ENCODE measurements around the gene TRUB2. TPM values are rescaled to one million over a fixed set of nuclear protein-coding genes. Genes with fewer than 3 reads are reported as not detected.

Gene TRUB2
- total RNA-seq, 2 experiments from 2014 or later: 29.7 to 30.3 TPM

GRCh38 chr9:128266868-128267590 lies 55.2 kb downstream of the TRUB2 start:
- no peak for TF ChIP-seq CTCF (conservative IDR thresholded peaks at IDR 0.05; ENCODE audit: low read length)
- Histone ChIP-seq H4K20me1 (ENCODE audit: insufficient read depth, low read length) (no peaks in the 10 kb centered on the region), H3K79me2 (ENCODE audit: insufficient read depth, low read depth, low read length) (no peaks in the 10 kb centered on the region), H3K4me3 (ENCODE audit: low read depth, low read length, poor library complexity, severe bottlenecking) (no peak overlapping the region), H3K36me3 (ENCODE audit: insufficient read depth, low read length) (peaks cover 10% of the 10 kb centered on the region; the same call in 1 of the 2 replicates), H3K27ac (ENCODE audit: low read depth, low read length, poor library complexity, severe bottlenecking) (no peak overlapping the region), H3K9me3 (ENCODE audit: low read length) (no peaks in the 10 kb centered on the region), H3K9me2 (ENCODE audit: insufficient read depth, low read length) (no peaks in the 10 kb centered on the region), H2AFZ (ENCODE audit: low read length) (no peak overlapping the region), H3K4me1 (ENCODE audit: insufficient read depth, low read length, poor library complexity, severe bottlenecking) (no peaks in the 10 kb centered on the region), H3K4me2 (ENCODE audit: low read length) (no peak overlapping the region)
- POLR2A ChIA-PET: no interaction called here
- no peak for DNase-seq (ENCODE audit: low spot score)
- BruUV-seq (replicated peaks): no TSS peak
- CTCF ChIA-PET (ENCODE audit: unreplicated experiment): no interaction called here
- intact Hi-C loops (cut with micrococcal nuclease; ENCODE audit: unreplicated experiment): no loop called here

- ChIA-PET CTCF (ENCODE audit: unreplicated experiment) (no interaction called here), POLR2A (no interaction called here)
- no peaks in the 10 kb centered on the region for H3K79me2 ChIP-seq (ENCODE audit: insufficient read depth, low read depth, low read length)
- intact Hi-C loops (cut with micrococcal nuclease; ENCODE audit: unreplicated experiment): no loop called here
- H3K9me3 ChIP-seq (ENCODE audit: low read length): no peaks in the 10 kb centered on the region
- DNase-seq (ENCODE audit: low spot score): no peak
- TF ChIP-seq EZH2phosphoT487 (IDR thresholded peaks at IDR 0.05; ENCODE audit: borderline replicate concordance, low read depth, low read length) (no peak), CTCF (conservative IDR thresholded peaks at IDR 0.05; ENCODE audit: low read length) (no peak)
- no peaks in the 10 kb centered on the region for H4K20me1 ChIP-seq (ENCODE audit: insufficient read depth, low read length)
- H3K9me2 ChIP-seq (ENCODE audit: insufficient read depth, low read length): no peaks in the 10 kb centered on the region
- H3K36me3 ChIP-seq (ENCODE audit: insufficient read depth, low read length): no peaks in the 10 kb centered on the region
- no peak overlapping the region for H3K4me3 ChIP-seq (ENCODE audit: low read depth, low read length, poor library complexity, severe bottlenecking)
- no TSS peak for BruUV-seq (replicated peaks)
- no peak overlapping the region for H3K27ac ChIP-seq (ENCODE audit: low read depth, low read length, poor library complexity, severe bottlenecking)
- H2AFZ ChIP-seq (ENCODE audit: low read length): no peak overlapping the region
- H3K4me1 ChIP-seq (ENCODE audit: insufficient read depth, low read length, poor library complexity, severe bottlenecking): no peaks in the 10 kb centered on the region
- H3K4me2 ChIP-seq (ENCODE audit: low read length): no peak overlapping the region
Observed at GRCh38 chr9:128265348-128265847, 56.8 kb downstream of the TRUB2 start.

- no peak overlapping the region for H3K4me3 ChIP-seq (ENCODE audit: low read depth, low read length, poor library complexity, severe bottlenecking)
- no peaks in the 10 kb centered on the region for H3K9me3 ChIP-seq (ENCODE audit: low read length)
- H3K9me2 ChIP-seq (ENCODE audit: insufficient read depth, low read length): no peaks in the 10 kb centered on the region
- no peak overlapping the region for H3K4me2 ChIP-seq (ENCODE audit: low read length)
- intact Hi-C loops (cut with micrococcal nuclease; ENCODE audit: unreplicated experiment): no loop called here
- peaks cover 9% of the 10 kb centered on the region; the same call in 1 of the 2 replicates for H3K36me3 ChIP-seq (ENCODE audit: insufficient read depth, low read length)
- H4K20me1 ChIP-seq (ENCODE audit: insufficient read depth, low read length): no peaks in the 10 kb centered on the region
- H2AFZ ChIP-seq (ENCODE audit: low read length): no peak overlapping the region
- TF ChIP-seq CTCF (conservative IDR thresholded peaks at IDR 0.05; ENCODE audit: low read length) (no peak), EZH2phosphoT487 (IDR thresholded peaks at IDR 0.05; ENCODE audit: borderline replicate concordance, low read depth, low read length) (no peak)
- POLR2A ChIA-PET: interaction anchor here (0.6 to 0.7 kb wide), 2 partner anchors 85 to 984 kb away, joined by 3 to 8 read pairs; no protein-coding TSS in a partner anchor
- no peak overlapping the region for H3K27ac ChIP-seq (ENCODE audit: low read depth, low read length, poor library complexity, severe bottlenecking)
- no peaks in the 10 kb centered on the region for H3K79me2 ChIP-seq (ENCODE audit: insufficient read depth, low read depth, low read length)
- H3K4me1 ChIP-seq (ENCODE audit: insufficient read depth, low read length, poor library complexity, severe bottlenecking): no peaks in the 10 kb centered on the region
- DNase-seq (ENCODE audit: low spot score): no peak
- no TSS peak for BruUV-seq (replicated peaks)
- CTCF ChIA-PET (ENCODE audit: unreplicated experiment): interaction anchor here (0.6 kb wide), 1 partner anchor 109 kb away, joined by 3 read pairs; no protein-coding TSS in a partner anchor
Observed at GRCh38 chr9:128262687-128263086, 59.6 kb downstream of the TRUB2 start.
